HAP-1 (cell line): Measurements from ENCODE around the gene BANK1.

ENCODE experiments used
- DNase-seq, 2 experiments: peaks; one replicate each; pipeline ENCODE4 v3.0.0-alpha.2; 2016 to 2020; ENCODE audit warnings: low spot score in 2 of 2
- H3K27me3 ChIP-seq: fragments of 250-450 bp; sonication (Bioruptor Pico); 2 replicates; pipeline ENCODE4 v1.5.1; 2020; ENCODE audit warnings: low read depth, mild to moderate bottlenecking, moderate library complexity
- H3K36me3 ChIP-seq: fragments of 250-450 bp; sonication (Bioruptor Pico); replicated peaks from 2 replicates; pipeline ENCODE4 v1.5.1; 2020; ENCODE audit warnings: mild to moderate bottlenecking
- H3K4me1 ChIP-seq: fragments of 250-450 bp; sonication (Bioruptor Pico); 2 replicates; pipeline ENCODE4 v1.5.1; 2020; ENCODE audit warnings: mild to moderate bottlenecking
- H3K4me3 ChIP-seq: fragments of 250-450 bp; sonication (Bioruptor Pico); 2 replicates; pipeline ENCODE4 v1.5.1; 2020; ENCODE audit warnings: mild to moderate bottlenecking, moderate library complexity
- H3K9me3 ChIP-seq: fragments of 250-450 bp; sonication (Bioruptor Pico); 2 replicates; pipeline ENCODE4 v1.5.1; 2020; ENCODE audit warnings: mild to moderate bottlenecking, moderate library complexity
- in situ Hi-C: fragments of 300-500 bp; cut with MboI; formaldehyde crosslinking; loops from 3 replicates; pipeline ENCODE4 v1.14.3; 2020; ENCODE audit warnings: low sequenced_read_pairs, inconsistent platforms, mixed read lengths

The BANK1 gene

GRCh38 chr4:101941816-101942358 lies 151.4 kb downstream of the BANK1 start:
- H3K27me3 ChIP-seq = no peaks in the 10 kb centered on the region
- H3K4me3 ChIP-seq = no peak overlapping the region
- no peaks in the 10 kb centered on the region for H3K36me3 ChIP-seq
- no peak for DNase-seq
- H3K9me3 ChIP-seq = no peaks in the 10 kb centered on the region
- H3K4me1 ChIP-seq = no peaks in the 10 kb centered on the region; the same call in 1 of the 2 replicates
- in situ Hi-C loops = no loop called here

GRCh38 chr4:101942891-101943290 lies 152.4 kb downstream of the BANK1 start:
- Histone ChIP-seq H3K27me3 (no peaks in the 10 kb centered on the region), H3K36me3 (no peaks in the 10 kb centered on the region), H3K4me1 (no peaks in the 10 kb centered on the region; the same call in 1 of the 2 replicates), H3K4me3 (no peak overlapping the region), H3K9me3 (no peaks in the 10 kb centered on the region)
- DNase-seq = no peak
- in situ Hi-C loops = no loop called here

DNA sequence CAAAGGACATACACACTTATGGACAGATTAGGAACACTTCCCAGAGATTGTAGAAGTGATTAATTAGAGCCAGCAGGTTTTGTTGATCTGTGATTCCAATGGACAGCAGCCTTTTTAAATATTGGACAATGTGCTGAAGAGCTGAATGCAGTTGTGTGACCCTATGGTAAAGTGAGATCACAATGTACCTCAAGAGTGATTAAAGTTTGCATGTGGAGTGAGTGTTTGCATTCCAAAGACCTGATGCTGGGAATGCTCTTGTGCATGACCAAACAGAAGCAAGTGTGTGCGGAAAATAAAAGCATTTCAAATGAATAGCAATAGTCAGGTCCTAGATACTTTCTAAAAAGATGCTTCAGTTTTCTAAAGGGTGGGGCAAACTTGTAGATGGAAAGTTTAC lies 154.1 kb downstream of the BANK1 start:
- in situ Hi-C loops = no loop called here
- H3K9me3 ChIP-seq = no peaks in the 10 kb centered on the region
- no peaks in the 10 kb centered on the region for H3K36me3 ChIP-seq
- H3K4me3 ChIP-seq = no peak overlapping the region
- no peaks in the 10 kb centered on the region; the same call in 1 of the 2 replicates for H3K4me1 ChIP-seq
- no peaks in the 10 kb centered on the region for H3K27me3 ChIP-seq
- DNase-seq = peak; percentile 9 to 33

GRCh38 chr4:101948055-101948454 lies 157.5 kb downstream of the BANK1 start:
- H3K4me3 ChIP-seq = no peak overlapping the region
- no peaks in the 10 kb centered on the region for H3K9me3 ChIP-seq
- no peak for DNase-seq
- H3K36me3 ChIP-seq = no peaks in the 10 kb centered on the region
- no peaks in the 10 kb centered on the region for H3K27me3 ChIP-seq
- in situ Hi-C loops = no loop called here
- H3K4me1 ChIP-seq = no peaks in the 10 kb centered on the region; the same call in 1 of the 2 replicates

- DNase-seq = no peak
- no peaks in the 10 kb centered on the region for H3K27me3 ChIP-seq
- in situ Hi-C loops = no loop called here
- no peak overlapping the region for H3K4me3 ChIP-seq
- H3K36me3 ChIP-seq = no peaks in the 10 kb centered on the region
- no peaks in the 10 kb centered on the region for H3K9me3 ChIP-seq
- H3K4me1 ChIP-seq = peaks cover 5% of the 10 kb centered on the region
Measured at GRCh38 chr4:101948951-101949350, 158.4 kb downstream of the BANK1 start.

DNA sequence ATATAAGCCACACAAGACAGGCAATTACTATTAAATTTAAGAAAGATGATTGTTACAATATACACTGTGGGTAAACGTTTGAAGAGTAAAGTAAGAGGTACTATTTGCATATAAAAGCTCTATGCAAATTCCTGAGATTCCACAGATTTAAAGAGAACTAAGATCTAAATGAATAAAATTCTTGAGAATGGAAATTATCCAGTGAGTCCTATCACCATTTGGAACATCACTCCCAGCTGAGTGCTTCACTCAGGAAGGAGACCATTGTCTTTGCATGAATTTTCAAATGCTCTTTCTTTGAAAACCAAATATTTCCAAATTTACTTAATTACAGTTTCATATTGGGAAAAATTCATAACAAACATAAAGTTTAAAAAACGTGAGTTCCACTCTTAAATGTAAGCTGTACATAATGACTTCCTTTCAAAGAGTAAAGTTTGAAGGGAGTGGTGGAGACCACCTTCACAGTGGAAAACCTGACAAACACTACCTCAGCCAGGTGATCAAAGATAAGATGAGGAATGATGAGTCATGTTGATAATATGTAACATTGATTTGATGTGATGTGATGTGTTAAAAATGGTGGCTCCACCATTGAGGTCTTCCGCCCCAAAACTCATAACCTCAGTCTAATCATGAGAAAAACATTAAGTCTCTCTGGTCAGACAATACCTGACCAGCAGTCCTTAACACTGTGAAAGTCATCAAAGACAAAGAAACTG lies 159.9 kb downstream of the BANK1 start:
- H3K4me3 ChIP-seq = no peak overlapping the region
- no peak for DNase-seq
- no peaks in the 10 kb centered on the region for H3K36me3 ChIP-seq
- H3K4me1 ChIP-seq = peaks cover 20% of the 10 kb centered on the region
- no peaks in the 10 kb centered on the region for H3K27me3 ChIP-seq
- H3K9me3 ChIP-seq = no peaks in the 10 kb centered on the region
- in situ Hi-C loops = no loop called here

DNA sequence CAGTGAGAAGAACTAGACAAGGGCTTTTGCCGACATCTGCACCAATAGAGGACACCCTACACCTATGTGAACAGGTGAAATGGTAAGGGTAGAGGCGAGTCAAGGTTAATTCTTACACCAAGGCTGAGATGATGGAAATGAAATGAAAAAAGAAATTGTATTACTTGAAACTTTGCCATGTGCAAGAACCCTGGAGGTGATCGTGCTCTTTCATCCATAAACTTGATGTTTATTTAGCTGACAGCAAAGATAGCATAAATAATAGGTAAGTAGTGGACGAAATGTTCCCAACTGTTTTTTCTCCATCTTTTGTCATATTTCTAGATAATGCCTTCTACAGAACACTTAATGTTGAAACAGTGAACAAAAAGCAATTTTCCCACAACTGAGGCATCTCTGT lies 162.5 kb downstream of the BANK1 start:
- no peak for DNase-seq
- no peaks in the 10 kb centered on the region for H3K27me3 ChIP-seq
- no peaks in the 10 kb centered on the region for H3K9me3 ChIP-seq
- H3K36me3 ChIP-seq = no peaks in the 10 kb centered on the region
- in situ Hi-C loops = no loop called here
- peaks cover 20% of the 10 kb centered on the region for H3K4me1 ChIP-seq
- H3K4me3 ChIP-seq = no peak overlapping the region

DNA sequence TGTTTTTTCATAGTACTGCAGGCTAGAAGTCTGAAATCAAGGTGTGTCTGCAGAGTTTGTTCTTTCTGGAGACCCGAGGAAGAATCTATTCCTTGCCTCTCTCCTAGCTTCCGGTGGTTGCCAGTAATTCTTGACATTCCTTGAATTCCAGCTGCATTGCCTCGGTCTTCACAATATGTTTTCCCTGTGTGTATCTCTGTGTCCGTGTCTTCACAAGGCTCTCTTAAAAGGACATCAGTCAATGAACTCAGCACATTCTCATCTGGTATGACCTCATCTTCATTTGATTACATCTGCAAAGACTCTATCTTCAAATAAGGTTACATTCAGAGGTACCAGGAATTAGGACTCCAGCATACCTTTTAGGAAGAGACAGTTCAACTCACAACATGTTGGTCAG lies 163.4 kb downstream of the BANK1 start:
- Histone ChIP-seq H3K27me3 (no peaks in the 10 kb centered on the region), H3K36me3 (no peaks in the 10 kb centered on the region), H3K4me3 (no peak overlapping the region), H3K9me3 (no peaks in the 10 kb centered on the region), H3K4me1 (peaks cover 20% of the 10 kb centered on the region)
- in situ Hi-C loops = no loop called here
- peak; percentile 31 to 44 for DNase-seq

GRCh38 chr4:101954351-101954750 lies 163.8 kb downstream of the BANK1 start:
- in situ Hi-C loops = no loop called here
- DNase-seq = no peak
- Histone ChIP-seq H3K9me3 (no peaks in the 10 kb centered on the region), H3K27me3 (no peaks in the 10 kb centered on the region), H3K4me3 (no peak overlapping the region), H3K36me3 (no peaks in the 10 kb centered on the region), H3K4me1 (peaks cover 20% of the 10 kb centered on the region)

DNA sequence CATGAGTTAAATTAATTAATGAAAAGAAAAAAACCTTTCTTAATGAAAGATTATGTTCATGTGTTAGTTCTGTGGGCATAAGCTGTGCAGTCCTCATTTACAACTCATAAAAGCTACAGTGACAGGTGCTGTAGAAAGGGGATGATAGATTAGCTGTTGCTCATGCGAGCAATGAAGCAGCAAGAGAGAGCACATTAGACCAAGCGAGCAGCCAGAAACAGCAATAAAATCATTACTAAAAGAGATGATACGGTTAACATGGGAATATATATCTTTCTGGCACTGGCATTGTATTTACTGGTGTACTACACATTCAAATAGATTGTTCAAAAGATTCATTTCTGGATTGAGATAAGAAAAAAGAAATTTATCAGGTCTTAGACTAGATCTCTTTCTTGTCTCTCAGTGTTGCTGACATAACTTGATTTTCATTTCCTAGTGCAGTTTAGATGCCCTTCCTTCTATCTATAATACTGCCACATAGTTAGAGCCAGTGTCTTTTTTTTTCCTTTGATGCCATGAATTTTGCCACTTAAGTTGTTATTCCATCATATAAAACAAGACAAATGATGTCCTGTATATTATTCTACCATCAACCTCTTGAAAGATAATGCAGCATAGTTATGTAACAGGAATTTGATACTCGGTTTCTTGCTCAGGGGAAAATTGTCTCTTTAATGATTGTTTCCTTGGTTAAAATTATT lies 164.6 kb downstream of the BANK1 start:
- in situ Hi-C loops = no loop called here
- Histone ChIP-seq H3K9me3 (no peaks in the 10 kb centered on the region), H3K4me3 (no peak overlapping the region), H3K27me3 (no peaks in the 10 kb centered on the region), H3K36me3 (no peaks in the 10 kb centered on the region), H3K4me1 (peaks cover 20% of the 10 kb centered on the region)
- DNase-seq = peak; percentile 14 to 25

GRCh38 chr4:101956068-101956825 lies 165.7 kb downstream of the BANK1 start:
- Histone ChIP-seq H3K27me3 (no peaks in the 10 kb centered on the region), H3K36me3 (no peaks in the 10 kb centered on the region), H3K4me1 (peaks cover 20% of the 10 kb centered on the region), H3K4me3 (no peak overlapping the region), H3K9me3 (no peaks in the 10 kb centered on the region)
- in situ Hi-C loops = no loop called here
- no peak for DNase-seq

GRCh38 chr4:101958547-101958946 lies 168.0 kb downstream of the BANK1 start:
- no peaks in the 10 kb centered on the region for H3K9me3 ChIP-seq
- in situ Hi-C loops = no loop called here
- DNase-seq = no peak
- no peak overlapping the region for H3K4me3 ChIP-seq
- no peaks in the 10 kb centered on the region for H3K27me3 ChIP-seq
- peaks cover 19% of the 10 kb centered on the region for H3K4me1 ChIP-seq
- H3K36me3 ChIP-seq = no peaks in the 10 kb centered on the region

GRCh38 chr4:101960431-101960830 lies 169.9 kb downstream of the BANK1 start:
- H3K36me3 ChIP-seq = no peaks in the 10 kb centered on the region
- H3K27me3 ChIP-seq = no peaks in the 10 kb centered on the region
- H3K4me3 ChIP-seq = no peak overlapping the region
- H3K9me3 ChIP-seq = no peaks in the 10 kb centered on the region
- peaks cover under 1% of the 10 kb centered on the region; the same call in 1 of the 2 replicates for H3K4me1 ChIP-seq
- no peak for DNase-seq
- in situ Hi-C loops = no loop called here

GRCh38 chr4:101961144-101961543 lies 170.6 kb downstream of the BANK1 start:
- H3K4me1 ChIP-seq = no peaks in the 10 kb centered on the region
- no peaks in the 10 kb centered on the region for H3K36me3 ChIP-seq
- H3K9me3 ChIP-seq = no peaks in the 10 kb centered on the region
- no peak for DNase-seq
- H3K4me3 ChIP-seq = no peak overlapping the region
- H3K27me3 ChIP-seq = no peaks in the 10 kb centered on the region
- in situ Hi-C loops = no loop called here
